IPS-18c (cell line): ENCODE results near the gene CXCL1.

Experiments used
- H3K4me3 ChIP-seq: 2 replicates; pipeline ENCODE4 v1.7.0; 2013; ENCODE audit warnings: low read depth, mild to moderate bottlenecking, low read length, moderate library complexity; ENCODE audit not compliant: insufficient read depth
- H3K9me3 ChIP-seq: one replicate; pipeline ENCODE4 v1.6.1; 2013; ENCODE audit warnings: mild to moderate bottlenecking, low read length, moderate library complexity; ENCODE audit not compliant: control insufficient read depth, insufficient read depth

Gene CXCL1

DNA sequence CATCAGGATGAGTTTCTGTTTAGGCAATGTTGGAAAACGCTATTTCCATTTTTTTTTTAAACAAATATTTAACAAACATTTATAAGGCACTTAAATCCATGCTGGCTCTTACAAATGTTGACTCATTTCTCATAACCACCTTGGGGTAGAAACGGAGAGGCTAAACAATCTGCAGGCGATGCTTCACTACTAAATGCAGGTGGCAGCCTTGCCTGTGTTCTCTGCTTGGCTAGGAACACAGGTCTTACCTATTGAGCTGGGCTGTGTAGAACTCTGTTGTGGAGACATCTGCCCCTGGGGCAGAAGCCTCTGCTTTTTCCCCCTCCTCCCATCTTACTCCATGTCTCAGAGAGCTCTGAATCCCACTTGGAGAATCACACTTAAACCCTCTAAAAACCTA is 1.4 kb upstream of the CXCL1 start:
- H3K4me3 ChIP-seq = no peak overlapping the region

DNA sequence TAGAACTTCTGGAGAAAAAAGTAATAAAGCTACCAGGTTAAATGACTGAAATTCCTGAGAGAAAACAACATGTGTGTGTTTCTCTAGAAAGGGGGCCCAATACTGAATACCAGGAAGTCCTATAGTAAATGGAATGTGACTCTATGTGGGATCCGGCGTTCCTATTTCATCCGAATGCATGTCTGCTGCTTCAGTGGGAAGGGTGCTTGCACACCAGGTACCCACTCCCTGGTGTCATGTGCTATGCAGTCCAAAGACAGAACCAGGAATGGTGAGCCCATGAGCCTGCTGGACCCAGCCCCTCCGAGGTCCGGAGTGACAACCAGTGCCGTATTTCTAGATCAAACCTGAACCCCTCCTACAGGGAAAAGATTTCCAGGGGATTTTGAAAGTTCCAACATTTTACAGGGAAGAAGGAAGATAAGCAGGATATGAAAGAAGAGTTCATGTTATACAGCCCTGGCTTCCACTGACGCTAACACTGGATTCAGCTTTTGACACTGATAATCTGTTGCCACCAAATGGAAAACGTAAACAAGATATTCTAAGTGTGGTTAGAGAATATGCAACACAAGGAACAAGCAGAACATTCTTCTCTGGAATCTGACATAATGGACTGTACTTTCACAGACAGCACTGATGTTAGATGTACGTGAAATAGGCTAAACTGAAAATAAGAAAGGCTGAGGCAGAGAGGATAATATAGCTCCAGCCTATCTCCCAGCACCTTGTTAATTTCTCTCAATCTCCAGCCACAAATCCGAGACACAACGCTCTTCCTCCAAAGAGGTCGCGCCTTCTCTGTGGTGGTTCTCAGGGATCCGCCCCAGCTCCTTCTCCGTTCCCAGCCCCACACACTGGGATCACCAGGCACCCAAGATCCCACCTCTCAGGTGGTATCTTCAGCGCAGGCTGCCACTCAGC is 725 bp upstream of the CXCL1 start:
- Histone ChIP-seq H3K9me3 (no peaks in the 10 kb centered on the region), H3K4me3 (peak overlapping the region; percentile 69)

More for the DNA sequence above, 1.4 kb upstream of the CXCL1 start:
- no peaks in the 10 kb centered on the region for H3K9me3 ChIP-seq

GRCh38 chr4:73870260-73870659 is 1.1 kb downstream of the CXCL1 start:
- peak overlapping the region; percentile 69; the same call in 1 of the 2 replicates for H3K4me3 ChIP-seq
- no peaks in the 10 kb centered on the region for H3K9me3 ChIP-seq

- H3K4me3 ChIP-seq = no peak overlapping the region
- H3K9me3 ChIP-seq = no peaks in the 10 kb centered on the region
Measured at GRCh38 chr4:73870768-73871167, 1.6 kb downstream of the CXCL1 start.

DNA sequence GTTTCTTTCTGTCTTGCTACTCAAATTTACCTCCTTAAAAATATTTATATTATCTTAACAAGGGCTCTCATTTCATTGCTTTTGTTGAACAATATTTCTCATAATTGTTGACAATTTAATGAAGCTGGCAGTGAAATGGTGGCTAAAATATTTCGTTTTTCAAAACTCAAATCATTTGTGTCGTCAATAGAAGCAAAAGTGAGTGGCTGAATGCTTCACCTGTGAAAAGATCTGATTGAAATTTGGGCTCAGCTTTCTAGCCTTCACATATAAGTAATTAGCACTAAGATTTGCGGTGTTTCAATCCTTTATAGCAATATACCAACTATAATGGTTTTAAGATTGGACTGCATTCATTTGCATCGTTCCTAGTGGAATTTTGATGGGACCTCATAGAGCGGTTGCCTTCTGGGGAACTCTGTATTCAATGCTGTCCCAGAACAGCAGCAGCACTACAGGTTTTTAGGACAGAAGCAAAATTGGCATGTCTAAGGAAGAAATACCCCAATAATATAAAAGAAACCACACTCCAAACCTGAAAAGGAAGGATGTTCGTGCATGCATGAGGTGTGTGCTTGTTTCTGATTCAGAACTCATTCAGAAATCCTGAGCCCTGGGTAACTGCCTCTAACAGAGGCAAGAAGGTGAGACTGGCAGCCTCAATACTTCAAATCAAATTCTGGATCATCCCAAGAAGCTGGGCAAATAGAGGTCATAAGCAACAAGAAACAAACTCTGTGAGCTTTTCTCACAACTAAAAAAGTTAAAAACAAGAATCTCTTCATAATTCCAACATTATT is 2.5 kb downstream of the CXCL1 start:
- Histone ChIP-seq H3K9me3 (no peaks in the 10 kb centered on the region), H3K4me3 (no peak overlapping the region)

DNA sequence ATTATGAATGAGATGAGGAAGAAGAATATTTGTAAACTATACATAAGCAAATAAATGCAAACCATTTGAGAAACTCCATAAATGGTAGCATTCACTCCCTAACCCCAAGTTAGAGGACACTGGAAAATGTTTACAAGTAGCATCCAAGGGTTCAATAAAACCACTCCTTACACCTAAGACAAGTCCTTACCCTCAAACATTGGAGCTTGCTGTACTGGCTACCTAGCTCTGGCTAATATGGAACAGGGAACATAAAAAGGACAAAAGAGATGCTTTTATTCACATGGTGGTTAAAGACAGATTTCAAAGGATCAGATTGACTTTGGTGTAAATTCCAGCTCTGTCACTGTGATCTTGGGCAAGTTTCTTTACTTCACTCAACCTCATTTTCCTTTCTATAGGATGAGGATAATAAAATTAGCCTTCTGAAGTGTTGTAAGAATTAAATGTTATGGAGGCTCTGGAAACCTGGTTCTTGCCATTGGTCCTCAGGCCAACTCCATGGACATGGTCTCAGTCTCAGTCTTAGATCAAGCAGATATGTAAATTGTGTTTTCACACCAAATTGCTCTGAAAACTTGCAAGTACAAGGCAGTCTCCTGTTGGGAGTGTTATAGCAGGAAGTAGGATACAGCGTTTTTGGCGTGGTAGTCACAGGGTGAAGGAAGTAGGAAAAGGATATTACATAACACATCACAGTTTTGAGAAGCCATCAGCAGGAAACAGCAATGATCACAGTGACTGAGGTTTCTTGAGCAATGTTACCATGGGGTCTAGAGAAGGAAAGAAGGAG is 3.3 kb downstream of the CXCL1 start:
- no peak overlapping the region for H3K4me3 ChIP-seq
- H3K9me3 ChIP-seq = no peaks in the 10 kb centered on the region

DNA sequence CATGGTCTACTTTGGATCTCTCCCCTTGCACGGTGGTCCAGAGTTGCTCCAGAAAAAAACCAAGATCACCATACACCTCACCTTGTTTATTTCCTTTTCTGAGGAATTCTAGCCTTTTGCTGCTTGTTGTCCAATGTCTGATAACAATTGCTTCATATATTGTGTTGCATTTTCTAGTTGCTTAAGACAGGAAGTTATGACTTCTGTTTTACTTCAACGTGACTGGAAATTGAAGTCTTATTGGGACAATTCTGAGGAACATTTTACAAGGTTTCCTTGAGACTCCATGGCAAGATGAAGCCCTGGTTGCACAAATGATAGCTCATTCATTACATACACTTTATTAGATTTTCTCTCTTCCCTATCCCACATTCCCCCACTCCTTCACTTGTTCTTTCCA is 5.2 kb downstream of the CXCL1 start:
- Histone ChIP-seq H3K4me3 (no peak overlapping the region), H3K9me3 (no peaks in the 10 kb centered on the region)

DNA sequence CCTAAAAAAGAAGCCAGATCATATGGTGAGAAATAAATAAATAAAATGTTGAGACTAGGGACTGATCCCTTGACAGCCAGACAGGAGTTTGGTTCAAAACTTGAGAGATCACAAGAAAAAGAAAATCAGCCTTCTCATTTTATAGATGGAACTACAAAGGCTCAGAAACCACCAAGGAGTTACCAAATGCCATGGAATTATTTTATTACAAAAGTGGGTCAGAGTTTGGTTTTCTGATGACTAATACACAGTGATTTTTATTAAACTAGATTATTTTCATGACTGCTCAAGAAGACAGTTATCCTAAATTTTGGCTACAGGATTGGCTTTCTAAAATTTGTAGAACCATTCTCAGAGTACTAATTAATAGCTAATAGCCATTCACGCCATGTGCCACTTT is 6.2 kb downstream of the CXCL1 start:
- Histone ChIP-seq H3K4me3 (no peak overlapping the region), H3K9me3 (no peaks in the 10 kb centered on the region)

- Histone ChIP-seq H3K4me3 (no peak overlapping the region), H3K9me3 (no peaks in the 10 kb centered on the region)
Measured at GRCh38 chr4:73883306-73883705, 14.1 kb downstream of the CXCL1 start.

DNA sequence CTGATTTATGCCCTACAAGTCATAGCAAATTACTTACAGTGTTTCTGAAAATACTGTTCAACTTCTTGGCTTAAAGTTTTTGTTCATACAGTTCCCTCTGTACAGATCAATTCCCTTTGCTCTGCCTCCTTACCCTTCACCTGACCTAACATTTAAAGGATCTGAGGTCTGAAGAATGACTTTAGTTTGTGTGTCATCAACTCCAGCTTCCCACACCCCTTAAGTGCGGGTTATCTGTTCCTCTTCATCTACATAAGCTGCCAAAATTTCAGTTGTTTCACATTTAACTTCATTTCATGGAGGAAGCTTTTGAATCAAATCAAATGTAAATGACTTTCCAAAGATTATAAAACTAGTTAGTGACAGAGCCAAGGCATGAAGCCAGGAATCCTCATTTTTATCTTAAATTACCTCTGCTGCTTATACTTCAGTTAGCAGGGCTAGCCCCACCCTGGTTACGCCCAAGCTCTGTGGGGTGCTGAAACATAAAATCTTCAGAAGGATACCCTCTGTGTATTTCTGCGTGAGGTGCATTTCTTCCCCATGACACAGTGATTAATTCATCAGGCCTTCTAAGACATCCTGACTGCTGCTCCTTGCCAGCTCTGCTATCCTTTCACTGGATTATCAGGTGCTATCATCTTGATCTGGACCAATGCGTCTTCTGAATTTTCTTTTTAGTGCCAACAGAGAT is 16.5 kb downstream of the CXCL1 start:
- Histone ChIP-seq H3K9me3 (no peaks in the 10 kb centered on the region), H3K4me3 (no peak overlapping the region)

- no peaks in the 10 kb centered on the region for H3K9me3 ChIP-seq
- no peak overlapping the region for H3K4me3 ChIP-seq
Measured at GRCh38 chr4:73891326-73891725, 22.1 kb downstream of the CXCL1 start.

DNA sequence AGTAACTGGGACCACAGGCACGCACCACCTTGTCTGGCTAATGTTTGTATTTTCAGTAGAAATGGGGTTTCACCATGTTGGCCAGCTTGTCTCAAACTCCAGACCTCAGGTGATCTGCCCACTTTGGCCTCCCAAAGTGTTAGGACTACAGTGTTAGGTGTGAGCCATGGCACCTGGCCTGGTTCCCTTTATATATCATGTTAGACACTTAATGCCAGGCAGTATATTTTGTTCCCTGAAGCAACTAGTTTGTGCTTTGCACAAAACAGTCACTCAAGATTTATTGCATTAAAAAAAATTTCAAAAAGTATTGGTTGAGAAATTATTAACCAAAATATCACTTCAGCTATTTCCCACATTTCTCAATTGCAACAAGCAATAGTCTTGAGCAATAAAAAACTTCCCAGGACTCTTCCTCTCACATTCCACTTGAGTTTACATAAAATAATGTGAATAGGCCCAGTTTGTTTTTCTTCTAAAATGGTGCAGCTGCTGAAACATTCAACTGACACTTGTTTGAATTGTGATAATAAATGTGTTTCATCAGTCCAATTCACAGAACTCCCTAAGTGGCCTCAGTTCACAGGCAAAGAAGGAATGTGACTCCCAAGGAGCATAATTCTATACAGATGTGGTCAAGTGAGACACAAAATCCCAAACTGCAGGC is 22.7 kb downstream of the CXCL1 start:
- Histone ChIP-seq H3K9me3 (no peaks in the 10 kb centered on the region), H3K4me3 (no peak overlapping the region)

- H3K9me3 ChIP-seq = no peaks in the 10 kb centered on the region
- H3K4me3 ChIP-seq = no peak overlapping the region
Measured at GRCh38 chr4:73892966-73893365, 23.8 kb downstream of the CXCL1 start.

DNA sequence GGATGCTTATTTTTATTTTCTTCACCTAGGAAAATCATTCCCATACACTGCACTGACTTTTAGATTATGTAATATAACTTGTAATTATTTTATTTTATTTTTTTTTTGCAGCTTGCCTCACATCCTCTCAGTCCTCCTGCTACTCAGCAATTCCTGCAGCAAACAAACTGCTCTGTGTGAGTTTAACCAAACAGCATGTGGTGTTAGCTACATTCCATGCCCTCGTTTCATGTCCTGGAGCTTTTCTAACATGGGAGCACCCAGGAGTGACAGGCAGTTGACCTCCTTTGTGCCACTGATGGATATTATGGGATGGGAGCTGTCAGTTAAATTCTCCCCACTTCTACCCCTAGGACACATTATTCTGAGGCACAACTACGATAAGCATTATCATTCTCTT is 24.8 kb downstream of the CXCL1 start:
- H3K4me3 ChIP-seq = no peak overlapping the region
- no peaks in the 10 kb centered on the region for H3K9me3 ChIP-seq

DNA sequence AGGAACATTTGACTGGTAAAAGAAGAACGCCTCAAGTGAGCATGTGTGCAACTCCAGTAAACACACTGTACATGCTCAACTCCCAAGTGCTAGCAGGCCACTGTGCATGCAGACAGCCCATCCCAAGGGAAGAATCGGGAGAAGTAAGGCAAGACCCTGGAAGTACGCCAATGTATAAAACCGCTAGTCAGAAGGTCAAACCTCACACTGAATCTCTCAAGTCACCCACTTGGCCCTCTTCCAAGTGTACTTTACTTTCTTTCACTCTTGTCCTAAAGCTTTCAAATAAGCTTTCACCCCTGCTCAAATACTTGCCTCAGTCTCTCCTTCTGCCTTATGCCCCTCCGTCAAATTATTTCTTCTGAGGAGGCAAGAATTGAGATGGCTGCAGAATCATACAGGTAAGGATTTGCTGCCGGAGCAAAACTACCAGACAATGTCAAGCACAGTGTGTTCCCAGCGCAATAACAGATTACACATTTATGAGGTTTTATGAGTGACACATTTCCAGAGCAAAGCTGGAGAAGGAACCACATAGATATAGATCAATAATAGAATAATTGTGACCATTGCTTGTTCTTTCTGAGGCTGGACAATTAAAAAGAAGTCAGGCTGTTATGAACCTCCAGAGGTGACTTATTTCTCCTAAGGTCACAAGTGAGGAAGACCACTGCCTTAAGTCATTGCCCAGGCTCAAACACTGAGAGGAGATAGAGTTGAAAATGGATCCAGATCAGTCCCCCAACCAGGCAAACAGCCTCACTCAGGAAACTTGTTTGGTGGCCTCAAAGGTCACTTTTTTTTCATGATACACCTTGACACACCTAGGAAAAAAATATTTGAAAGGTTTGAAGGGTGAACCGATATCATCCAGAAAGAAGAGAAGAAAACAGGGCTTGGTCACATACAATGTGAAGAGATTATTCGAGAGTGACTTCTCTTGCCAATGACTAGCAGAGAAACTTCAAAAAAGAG is 26.3 kb downstream of the CXCL1 start:
- Histone ChIP-seq H3K4me3 (no peak overlapping the region), H3K9me3 (no peaks in the 10 kb centered on the region)
